ENCODE measurements around the gene CPZ.

The CPZ gene

DNA sequence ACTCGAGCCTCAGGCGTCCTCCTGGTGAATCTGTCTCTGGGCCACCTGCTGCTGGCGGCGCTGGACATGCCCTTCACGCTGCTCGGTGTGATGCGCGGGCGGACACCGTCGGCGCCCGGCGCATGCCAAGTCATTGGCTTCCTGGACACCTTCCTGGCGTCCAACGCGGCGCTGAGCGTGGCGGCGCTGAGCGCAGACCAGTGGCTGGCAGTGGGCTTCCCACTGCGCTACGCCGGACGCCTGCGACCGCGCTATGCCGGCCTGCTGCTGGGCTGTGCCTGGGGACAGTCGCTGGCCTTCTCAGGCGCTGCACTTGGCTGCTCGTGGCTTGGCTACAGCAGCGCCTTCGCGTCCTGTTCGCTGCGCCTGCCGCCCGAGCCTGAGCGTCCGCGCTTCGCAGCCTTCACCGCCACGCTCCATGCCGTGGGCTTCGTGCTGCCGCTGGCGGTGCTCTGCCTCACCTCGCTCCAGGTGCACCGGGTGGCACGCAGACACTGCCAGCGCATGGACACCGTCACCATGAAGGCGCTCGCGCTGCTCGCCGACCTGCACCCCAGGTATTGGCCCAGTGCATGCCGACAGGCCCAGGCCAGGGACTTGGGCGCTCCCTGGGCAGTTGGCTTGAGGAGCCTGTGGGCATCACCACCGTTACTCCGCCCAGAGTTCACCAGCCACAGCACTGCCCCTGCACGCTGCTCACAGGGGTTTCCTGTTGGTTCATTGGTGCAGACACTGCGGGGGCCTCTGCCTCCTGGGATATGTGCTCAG lies 11.3 kb upstream of the CPZ start:
- no peak for DNase-seq

DNA sequence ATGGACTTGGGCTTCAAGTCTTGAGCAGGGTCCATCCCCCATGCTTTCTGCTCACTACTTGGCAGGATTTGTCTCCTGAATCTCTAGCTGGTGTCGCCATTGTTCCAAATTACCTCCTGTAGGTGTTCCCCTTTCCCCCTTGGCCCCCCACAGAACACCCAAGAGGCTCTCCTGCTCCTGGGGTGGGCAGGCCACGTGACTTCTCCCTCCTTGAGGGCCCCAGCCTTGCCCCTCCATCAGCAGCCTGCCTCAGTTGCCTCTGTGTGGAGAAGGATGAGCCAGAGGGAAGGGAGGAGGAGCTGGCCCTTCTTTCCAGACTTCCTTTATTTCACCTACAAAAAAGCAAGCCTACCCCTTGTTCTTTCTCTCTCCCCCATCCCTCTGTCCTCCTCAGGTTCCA lies 10.5 kb upstream of the CPZ start:
- no peak for DNase-seq

GRCh38 chr4:8582436-8582835 lies 10.1 kb upstream of the CPZ start:
- no peak for DNase-seq

- DNase-seq, result no peak
These were observed 9.5 kb upstream of the CPZ start for GRCh38 chr4:8582941-8583654.

- no peak for DNase-seq
These were observed 8.9 kb upstream of the CPZ start for GRCh38 chr4:8583655-8584025.

- DNase-seq, result no peak
These were observed 7.4 kb upstream of the CPZ start for GRCh38 chr4:8585186-8585585.

DNA sequence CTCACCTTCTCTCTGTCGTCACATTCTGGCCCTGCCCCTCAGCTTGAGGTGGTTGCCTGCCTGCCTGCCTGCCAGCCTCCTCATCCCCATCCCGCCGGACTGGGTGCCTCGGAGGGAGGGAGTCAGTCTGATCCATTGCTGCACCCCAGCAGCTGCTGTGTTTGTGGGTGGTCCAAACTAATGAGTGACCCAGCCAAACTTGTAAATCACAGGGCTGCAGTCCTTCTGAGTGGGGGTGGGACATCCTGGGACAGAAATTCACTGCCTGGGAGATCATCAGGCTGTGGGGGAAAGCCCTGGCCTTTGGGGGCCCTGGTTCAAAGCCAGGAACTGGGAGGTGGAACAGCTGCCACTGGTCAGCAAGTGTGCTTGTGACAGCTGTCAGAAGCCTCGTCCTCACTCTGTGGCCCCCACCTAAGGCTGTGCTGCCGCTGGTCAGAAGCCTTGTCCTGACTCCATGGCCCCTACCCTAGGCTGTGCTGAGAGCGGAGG lies 6.8 kb upstream of the CPZ start:
- DNase-seq, result no peak

DNA sequence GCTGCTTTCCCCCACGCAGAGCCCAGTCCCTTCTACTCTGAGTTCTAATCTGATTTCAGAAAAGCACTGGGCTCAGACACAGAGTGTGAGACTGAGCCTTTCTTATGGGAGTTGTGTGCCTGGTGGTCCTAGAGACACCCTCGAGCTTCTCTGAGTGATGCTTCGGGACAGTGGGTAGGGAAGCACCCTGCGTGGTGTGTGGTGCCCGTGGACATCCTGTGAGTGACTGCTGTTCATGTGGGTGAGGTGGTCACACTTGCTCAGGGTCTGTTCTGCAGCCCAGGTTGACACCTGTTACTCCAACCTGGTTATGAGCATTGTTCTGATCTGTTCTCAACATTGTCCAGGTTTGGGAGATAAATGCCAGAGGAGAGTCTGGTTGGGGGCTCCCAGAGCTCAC lies 6.3 kb upstream of the CPZ start:
- DNase-seq, result no peak

DNA sequence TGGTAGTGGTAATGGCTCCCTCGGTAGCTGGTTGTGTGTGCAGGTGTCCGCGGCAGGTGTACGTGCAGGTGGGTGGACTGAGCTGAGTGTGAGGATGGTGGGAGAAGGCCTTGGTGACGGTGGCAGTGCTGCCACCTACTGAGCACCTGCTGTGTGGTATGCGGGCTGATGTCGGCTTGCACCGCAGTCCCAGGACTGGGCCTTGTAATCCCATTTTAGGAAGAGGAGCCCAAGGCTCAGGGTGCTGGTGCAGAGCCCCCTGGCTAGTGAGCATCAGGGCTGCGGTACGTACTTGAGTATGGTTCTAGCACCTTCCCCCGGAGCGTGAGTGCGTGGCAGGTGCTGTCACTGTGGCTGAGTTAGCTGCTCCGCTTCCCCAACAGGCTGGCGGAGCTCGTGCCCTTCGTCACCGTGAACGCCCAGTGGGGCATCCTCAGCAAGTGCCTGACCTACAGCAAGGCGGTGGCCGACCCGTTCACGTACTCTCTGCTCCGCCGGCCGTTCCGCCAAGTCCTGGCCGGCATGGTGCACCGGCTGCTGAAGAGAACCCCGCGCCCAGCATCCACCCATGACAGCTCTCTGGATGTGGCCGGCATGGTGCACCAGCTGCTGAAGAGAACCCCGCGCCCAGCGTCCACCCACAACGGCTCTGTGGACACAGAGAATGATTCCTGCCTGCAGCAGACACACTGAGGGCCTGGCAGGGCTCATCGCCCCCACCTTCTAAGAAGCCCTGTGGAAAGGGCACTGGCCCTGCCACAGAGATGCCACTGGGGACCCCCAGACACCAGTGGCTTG lies 5.7 kb upstream of the CPZ start:
- no peak for DNase-seq

DNA sequence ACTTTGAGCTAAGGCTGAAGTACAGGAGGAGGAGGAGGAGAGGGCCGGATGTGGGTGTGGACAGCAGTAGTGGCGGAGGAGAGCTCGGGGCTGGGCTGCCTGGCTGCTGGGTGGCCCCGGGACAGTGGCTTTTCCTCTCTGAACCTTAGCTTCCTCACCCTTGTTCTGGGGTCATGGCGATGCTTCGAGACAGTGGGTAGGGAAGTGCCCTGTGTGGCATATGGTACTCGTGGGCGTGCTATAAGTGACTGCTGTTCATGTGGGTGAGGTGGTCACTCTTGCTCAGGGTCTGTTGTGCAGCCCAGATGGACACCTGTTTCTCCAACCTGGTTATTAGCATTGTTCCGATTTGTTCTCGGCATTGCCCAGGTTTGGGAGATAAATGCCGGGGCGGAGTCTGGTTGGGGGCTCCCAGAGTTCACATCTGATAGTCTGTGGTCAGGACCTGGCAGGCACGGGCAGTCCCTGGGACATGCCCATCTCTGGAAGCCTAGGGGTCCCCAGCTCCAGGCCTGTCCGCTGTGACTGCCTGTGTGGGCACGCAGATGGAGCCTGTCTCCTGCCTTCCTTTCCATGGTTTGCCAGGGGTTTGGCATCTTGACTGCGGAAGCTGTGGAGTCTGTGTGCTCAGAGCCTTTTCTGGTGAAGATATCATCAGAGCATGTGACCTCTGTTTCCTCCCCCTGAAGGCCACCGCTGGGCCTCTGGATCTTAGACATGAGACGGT lies 4.9 kb upstream of the CPZ start:
- no peak for DNase-seq

DNA sequence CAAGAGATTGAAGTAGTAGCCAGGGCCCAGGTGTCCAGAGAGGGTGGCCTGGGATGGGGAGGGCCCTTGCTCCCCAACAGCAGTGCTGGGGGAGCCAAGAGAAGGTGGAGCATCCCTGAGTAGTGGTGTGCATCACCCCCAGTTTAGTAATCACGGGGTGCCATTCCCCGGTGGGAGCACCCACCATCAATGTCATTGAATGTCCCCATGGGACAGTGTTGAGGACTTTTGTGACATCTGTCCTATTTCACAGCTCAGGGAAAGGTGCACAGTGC lies 4.4 kb upstream of the CPZ start:
- DNase-seq, result no peak

- DNase-seq, result no peak
These were observed 3.2 kb upstream of the CPZ start for GRCh38 chr4:8589336-8589735.

DNA sequence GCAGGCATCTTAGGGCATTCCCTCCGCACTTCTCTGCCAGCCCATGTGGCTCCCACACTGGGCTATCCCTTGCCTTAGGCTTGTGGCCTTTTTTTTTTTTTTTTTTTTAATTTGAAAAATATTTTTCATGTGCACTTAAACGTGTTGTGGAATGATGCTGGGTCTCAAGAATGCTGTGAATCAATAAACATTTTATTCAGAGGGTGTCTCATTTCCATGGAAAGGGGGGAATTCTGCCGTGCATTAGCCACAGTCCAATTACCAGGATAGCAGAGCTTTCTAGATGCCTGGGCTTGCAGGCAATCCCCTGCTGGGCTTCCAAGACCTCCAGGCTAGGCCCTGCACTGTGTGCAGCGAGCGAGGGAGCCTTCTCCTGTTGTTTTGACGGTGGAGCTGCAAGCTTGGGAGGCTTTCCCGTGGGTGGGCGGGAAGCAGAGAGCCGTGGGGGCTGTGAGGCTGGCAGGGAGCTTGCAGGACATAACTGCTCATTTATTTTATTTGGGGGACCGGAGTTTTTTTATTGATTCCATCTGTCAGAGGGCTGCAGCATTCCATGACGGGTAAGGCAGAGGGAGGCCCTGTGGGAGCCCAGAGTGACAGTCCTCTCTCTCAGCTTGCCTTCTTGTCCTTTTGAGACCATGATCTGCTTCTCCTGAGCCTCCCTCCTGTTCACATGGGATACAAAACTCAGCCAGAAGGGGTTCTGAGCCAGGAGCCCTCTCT lies 2.6 kb upstream of the CPZ start:
- no peak for DNase-seq

DNA sequence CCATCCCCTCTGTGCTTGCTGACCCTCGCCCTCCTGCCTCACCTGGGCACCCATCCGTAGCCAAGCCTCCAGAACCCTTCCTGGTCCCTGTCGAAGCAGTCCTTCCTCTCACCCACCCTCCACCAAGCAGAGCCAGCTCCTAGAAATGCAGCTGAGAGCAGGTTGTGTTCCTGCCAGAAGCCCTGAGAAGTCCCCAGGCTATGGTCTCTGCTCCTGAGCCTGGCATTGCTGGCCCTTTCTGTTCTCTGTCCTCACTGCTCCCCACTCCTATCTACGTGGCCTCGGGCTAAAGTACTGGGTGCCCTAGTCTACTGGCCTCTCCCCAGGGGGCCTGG lies 2.1 kb upstream of the CPZ start:
- DNase-seq, result no peak

- DNase-seq, result no peak
These were observed 1.5 kb upstream of the CPZ start for GRCh38 chr4:8591114-8591513.

DNA sequence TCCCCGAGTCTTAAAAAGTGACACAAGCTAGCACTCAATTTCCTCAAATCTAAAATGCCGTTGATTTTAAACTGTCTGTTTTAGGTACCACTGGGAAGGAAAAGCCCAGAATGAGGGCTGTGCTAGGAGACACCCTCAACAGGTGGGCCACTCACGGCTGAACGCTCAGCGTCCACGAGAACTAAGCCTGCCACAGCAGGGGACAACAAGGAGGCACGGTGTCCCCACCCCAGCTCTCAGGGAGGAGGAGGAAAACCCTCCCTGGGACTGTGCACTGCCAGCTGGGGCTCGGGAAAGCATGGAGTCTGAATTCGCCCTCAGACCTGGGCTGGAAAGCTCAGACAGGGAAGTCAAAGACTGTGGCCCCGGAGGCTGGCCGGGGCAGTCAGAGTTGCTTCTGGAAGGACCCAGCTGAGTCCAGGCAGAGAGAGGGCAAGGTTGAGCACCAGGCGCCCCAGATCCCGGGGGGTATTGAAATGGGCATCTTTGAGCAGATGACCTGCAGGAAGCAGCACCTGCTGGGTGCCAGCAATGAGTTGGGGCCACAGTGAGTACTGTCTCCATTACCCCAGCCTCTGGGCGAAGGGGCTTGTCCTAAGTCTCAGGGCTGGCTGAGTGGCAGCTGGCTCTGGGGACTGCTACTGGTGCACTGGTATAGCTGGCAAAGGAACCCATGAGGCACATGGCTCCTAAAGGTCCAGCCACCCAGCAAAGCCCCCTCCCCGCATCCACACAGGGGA lies 769 bp upstream of the CPZ start:
- no peak for DNase-seq

DNA sequence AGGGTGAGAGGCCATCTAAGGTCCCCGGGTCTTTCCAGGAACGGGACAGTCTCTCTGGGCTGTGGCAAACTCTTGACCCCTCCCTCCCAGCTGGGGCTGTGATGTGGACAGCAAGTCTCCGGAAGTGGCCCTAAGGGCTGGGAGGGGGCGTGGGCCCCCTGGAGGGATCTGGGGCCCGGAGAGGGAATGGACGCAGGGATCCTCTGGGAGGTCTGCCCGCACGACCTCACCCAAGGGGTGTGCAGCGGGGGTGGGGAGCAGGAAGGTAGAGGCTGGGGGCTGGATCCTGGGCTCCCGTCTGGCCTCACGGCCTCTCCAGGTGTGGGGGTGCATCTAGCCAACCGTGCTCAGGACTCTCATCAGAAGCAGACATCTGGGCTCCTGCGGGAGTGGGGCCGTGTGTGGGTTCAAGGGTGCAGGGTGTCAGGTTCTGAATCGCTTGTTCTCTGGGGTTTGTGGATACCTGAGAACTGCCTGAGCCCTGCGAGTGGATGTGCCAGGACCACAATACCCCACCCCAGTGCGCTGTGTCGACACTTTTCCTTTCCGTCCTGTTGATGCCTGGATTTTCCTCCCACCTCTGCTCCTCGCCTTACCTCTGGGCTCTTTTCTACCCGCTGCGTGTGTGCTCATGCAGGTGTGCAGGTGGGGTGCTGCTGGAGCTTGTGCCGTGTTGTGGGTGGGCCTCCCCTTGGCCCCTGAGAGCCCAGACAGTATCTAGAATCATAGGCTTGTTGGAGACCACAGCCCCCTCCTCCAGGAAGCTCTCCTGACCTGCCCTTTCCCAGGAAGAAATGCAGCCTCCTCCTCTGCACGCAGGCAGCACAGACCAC lies 915 bp downstream of the CPZ start:
- no peak for DNase-seq

DNA sequence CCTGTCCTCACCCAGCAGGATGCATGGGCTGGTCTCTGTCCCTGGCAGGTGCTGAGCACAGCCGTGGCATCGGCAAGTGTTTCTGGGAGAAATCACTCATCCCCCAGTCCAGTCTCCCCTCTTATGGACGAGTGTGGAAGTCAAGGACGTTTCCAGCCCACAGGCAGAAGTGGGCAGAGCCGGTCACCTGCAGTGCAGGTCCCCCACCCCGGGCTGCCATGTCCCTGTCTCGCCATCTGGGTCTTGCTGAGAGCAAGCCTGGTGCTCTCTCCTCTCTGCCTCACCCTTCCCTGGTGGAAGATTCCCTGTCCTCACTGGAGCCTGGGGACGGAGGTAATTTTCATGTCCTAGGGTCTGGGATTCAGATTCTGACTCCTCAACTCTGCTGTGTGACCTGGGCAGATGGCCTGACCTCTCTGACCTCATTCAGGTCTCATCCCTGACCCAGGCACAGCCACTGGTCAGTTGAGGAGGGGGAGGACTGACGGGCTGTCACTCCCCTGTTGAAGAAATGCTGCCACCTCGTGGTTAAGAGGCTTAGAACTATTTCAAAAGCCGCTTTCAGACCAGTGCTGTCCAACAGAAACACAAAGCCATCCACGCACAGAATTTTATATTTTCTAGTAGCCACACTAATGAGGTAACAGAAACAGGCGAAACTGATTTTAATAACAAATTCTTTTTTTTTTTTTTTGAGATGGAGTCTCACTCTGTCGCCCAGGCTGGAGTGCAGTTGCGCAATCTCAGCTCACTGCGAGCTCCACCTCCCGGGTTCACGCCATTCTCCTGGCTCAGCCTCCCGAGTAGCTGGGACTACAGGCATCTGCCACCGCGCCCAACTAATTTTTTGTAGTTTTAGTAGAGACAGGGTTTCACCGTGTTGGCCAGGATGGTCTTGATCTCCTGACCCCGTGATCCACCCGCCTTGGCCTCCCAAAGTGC lies 1.8 kb downstream of the CPZ start:
- DNase-seq, result no peak

GRCh38 chr4:8595237-8596087 lies 2.9 kb downstream of the CPZ start:
- DNase-seq, result no peak
